Astrocyte of the cerebellum (primary cell): ENCODE data around the gene USP10.
"Not testable (repeated sequence)": the region's sequence is repeated elsewhere in the genome, so short reads cannot be mapped to it uniquely, and the experiment has no call there.

Experiments used
- DNase-seq: peaks from one replicate; pipeline ENCODE4 v3.0.0-alpha.2; 2011; ENCODE audit warnings: low read depth
- H3K4me3 ChIP-seq: 2 replicates; pipeline ENCODE4 v1.5.1; 2011; ENCODE audit warnings: mild to moderate bottlenecking, low read depth, low read length, moderate library complexity
- in situ Hi-C: cut with HindIII; loops from 2 replicates; pipeline ENCODE4 v1.10.0; 2017; ENCODE audit warnings: low sequenced_read_pairs
- TF ChIP-seq, protein P1 (sequence below): IDR thresholded peaks from 2 replicates; pipeline ENCODE4 v1.5.1; 2012; ENCODE audit warnings: low read length, low read depth, moderate library complexity, mild to moderate bottlenecking; ENCODE audit errors: missing control alignments

Gene USP10

DNA sequence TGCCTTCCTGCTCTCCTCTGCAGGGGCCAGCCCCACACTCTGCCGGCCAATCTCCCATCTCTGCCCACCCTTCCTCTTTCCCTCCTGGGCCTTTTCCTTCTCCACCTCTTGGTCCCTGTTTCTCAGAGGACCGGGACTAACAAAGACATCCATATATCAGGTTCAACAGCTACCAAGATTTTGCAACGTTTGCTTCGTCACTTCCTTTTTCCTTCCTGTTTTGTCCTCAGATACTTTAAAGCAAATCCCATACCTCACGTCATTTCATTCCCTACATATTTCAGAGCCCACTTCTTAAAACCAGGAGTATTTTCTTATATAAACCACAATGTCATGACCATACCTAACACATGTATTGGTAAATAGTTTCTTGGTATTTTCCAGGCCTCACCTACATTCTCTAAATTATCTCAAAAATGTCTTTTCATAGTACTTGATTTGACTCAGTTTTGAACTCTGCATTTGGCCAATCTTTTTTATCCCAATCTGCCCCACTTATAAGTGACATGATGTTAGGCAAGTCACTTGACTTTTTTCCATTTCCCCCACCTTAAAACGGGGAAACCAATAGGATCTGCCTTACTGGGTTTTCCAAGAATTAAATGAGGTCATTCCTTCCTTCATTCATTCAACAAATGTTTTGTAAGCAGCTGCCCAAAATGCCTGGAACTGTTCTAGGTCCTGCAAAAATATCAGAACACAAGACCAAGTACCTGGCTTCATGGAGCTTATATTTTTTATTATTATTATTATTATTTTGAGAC lies 7.2 kb upstream of the USP10 start:
- no peak for DNase-seq
- H3K4me3 ChIP-seq, result no peak overlapping the region
- TF ChIP-seq, protein P1, sequence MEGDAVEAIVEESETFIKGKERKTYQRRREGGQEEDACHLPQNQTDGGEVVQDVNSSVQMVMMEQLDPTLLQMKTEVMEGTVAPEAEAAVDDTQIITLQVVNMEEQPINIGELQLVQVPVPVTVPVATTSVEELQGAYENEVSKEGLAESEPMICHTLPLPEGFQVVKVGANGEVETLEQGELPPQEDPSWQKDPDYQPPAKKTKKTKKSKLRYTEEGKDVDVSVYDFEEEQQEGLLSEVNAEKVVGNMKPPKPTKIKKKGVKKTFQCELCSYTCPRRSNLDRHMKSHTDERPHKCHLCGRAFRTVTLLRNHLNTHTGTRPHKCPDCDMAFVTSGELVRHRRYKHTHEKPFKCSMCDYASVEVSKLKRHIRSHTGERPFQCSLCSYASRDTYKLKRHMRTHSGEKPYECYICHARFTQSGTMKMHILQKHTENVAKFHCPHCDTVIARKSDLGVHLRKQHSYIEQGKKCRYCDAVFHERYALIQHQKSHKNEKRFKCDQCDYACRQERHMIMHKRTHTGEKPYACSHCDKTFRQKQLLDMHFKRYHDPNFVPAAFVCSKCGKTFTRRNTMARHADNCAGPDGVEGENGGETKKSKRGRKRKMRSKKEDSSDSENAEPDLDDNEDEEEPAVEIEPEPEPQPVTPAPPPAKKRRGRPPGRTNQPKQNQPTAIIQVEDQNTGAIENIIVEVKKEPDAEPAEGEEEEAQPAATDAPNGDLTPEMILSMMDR, result no peak
- in situ Hi-C loops, result loop anchor here (5.0 kb wide), 2 partner anchors 40 to 80 kb away; no protein-coding TSS in a partner anchor

DNA sequence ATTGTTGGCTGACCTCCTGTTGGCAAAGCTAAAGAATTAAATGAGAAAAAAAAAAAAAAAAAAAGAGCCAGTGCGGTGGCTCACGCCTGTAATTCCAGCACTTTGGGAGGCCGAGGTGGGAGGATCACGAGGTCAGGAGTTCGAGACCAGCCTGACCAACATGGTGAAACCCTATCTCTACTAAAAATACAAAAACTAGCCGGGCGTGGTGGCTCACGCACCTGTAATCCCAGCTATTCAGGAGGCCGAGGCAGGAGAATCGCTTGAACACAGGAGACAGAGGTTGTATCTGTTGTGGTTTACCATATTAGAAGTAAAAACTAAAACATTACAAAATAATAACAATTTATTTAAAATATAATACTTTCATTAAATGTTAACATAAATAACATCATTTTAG lies 5.9 kb upstream of the USP10 start:
- DNase-seq, H3K4me3 ChIP-seq: not testable (repeated sequence)
- in situ Hi-C loops, result loop anchor here (5.0 kb wide), 2 partner anchors 38 to 82 kb away; no protein-coding TSS in a partner anchor

DNA sequence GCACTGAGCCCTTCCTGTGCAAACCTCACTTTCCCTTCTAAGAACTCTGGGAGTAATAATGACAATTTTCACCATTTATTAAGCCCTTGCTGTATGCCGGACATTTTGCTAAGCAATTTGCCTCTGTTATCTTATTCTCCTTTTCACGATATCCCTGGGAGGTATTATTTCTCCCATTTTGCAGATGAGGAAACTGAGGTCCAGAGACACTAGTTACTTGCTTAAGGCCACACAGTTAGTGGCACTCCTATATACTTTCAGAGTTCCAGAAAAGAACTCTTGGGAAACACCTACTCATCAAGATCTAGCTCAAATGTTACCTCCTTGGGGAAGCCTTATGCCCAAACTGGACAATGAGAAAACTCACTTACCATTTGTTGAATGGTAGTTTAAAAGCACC lies 4.8 kb upstream of the USP10 start:
- in situ Hi-C loops, result loop anchor here (5.0 kb wide), 2 partner anchors 37 to 83 kb away; no protein-coding TSS in a partner anchor

DNA sequence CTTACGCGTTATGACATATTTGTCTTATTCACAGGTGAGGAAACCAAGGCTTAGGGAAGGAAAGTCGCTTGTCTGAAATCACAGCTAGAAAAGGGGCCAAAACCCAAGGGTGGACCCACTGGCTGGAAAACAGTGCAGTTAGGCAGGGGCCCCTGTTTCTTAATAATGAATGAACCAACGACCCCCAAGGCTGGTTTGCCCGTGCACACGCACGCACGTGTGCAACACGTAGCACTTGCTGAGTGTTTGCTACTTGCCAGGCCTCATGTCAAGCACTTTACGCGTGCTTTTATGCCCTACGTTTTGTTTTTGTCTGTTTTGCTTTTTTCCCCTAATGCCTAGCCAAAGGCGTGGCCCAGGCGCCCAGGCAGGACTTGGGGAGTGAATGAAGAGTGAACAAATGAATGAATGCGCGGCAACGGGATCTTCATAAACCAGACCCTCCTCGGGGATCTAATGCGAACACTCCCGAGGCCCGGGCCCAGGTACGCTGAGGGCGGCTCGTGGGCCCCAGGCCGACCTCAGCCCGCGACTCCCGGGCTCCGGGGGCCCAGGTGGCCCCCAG lies 571 bp upstream of the USP10 start:
- TF ChIP-seq, protein P1, result no peak
- H3K4me3 ChIP-seq, result peak overlapping the region; percentile 76
- in situ Hi-C loops, result no loop called here
- DNase-seq, result no peak

More for the DNA sequence above, 4.8 kb upstream of the USP10 start:
- no peak overlapping the region for H3K4me3 ChIP-seq
- TF ChIP-seq, protein P1, result no peak
- DNase-seq, result no peak

DNA sequence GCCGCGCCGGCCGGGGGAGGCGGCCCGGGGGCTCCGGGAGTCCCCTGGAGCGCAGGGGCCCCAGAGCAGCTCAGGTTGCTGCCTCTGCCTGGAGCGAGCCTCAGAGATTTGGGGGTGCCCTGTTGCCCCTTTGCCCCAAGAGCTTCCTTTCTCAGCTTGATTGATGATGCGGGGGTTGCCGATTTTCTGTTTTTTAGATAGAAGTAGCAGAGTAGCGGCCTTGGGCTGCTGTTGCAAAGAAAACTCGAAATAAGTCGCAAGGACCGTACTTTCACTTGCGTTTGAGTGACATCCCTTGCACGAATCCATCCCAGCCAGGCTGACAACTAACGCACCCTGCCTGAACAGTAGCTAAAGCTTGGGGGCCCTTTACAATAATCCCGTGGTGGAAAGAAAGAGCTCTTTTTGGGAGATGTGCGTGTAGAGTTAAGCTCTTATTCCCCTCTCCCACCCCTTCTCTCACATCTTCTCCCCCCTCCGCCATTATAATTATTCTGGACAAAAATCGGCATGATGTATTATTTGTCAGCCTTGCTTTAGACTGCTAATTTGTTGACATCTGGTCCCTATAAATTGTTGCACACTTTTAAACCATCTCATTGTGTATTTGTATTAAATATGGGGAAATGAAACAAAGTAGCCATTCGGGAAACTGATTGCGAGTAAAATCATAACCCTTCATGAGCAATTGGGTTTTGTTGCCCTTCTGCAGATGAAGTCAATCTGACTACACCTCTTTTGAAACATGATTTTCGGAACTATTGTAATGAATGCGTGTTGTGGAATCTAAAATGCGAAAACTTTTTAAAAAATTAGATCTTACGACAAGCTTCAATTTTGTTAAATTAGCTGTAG lies 873 bp downstream of the USP10 start:
- no peak for DNase-seq
- peak overlapping the region; percentile 76 for H3K4me3 ChIP-seq
- in situ Hi-C loops, result no loop called here
- TF ChIP-seq, protein P1, result no peak

DNA sequence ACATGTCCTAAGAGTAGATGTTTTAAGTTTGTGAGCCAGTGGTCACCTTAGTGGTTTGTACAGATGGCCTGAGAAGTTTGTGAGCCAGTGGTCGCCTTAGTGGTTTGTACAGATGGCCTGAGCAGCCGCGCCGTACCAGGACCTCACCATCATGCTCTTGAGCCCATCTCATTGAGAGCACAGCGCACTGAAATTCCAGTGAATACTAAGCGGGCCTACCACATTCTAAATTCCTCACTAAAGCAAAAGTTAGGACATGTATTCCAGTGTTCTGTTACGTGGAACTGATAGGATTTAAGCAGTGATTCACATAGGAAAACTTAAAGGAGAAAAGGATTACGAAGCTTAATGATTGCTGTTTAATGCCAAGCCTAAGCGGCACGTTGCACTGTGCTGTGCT lies 3.9 kb downstream of the USP10 start:
- TF ChIP-seq, protein P1, result no peak
- no peak for DNase-seq
- in situ Hi-C loops, result no loop called here
- no peak overlapping the region for H3K4me3 ChIP-seq
